Mesothelial cell of epicardium (in vitro differentiated cells): ENCODE measurements around the gene ARHGEF17. TPM values are rescaled to one million over a fixed set of nuclear protein-coding genes. Genes with fewer than 3 reads are reported as not detected.

ENCODE experiments used
- DNase-seq, 2 experiments: peaks; one replicate each; pipeline ENCODE4 v3.0.0; 2021; ENCODE audit warnings: low spot score in 2 of 2; ENCODE audit not compliant: unreplicated experiment in 2 of 2
- H3K27ac Mint-ChIP-seq: 2 replicates; pipeline ENCODE4 v1.8.0; 2021; ENCODE audit warnings: mixed read lengths
- H3K27me3 Mint-ChIP-seq: 2 replicates; pipeline ENCODE4 v1.8.0; 2021; ENCODE audit warnings: low read depth, mixed read lengths
- H3K36me3 Mint-ChIP-seq: 2 replicates; pipeline ENCODE4 v1.8.0; 2021; ENCODE audit warnings: mixed read lengths
- H3K4me1 Mint-ChIP-seq: 2 replicates; pipeline ENCODE4 v1.8.0; 2021; ENCODE audit warnings: mixed read lengths
- H3K4me3 Mint-ChIP-seq: 2 replicates; pipeline ENCODE4 v1.8.0; 2021; ENCODE audit warnings: mild to moderate bottlenecking, moderate library complexity, mixed read lengths
- H3K9me3 Mint-ChIP-seq: 2 replicates; pipeline ENCODE4 v1.8.0; 2021; ENCODE audit warnings: mixed read lengths
- CTCF ChIP-seq: fragments of 200-600 bp; sonication (generic); IDR thresholded peaks from one replicate; pipeline ENCODE4 v1.5.0; 2021; ENCODE audit warnings: antibody characterized with exemption; ENCODE audit not compliant: unreplicated experiment
- total RNA-seq: library from RNA; stranded (reverse); gene quantifications from 3 replicates; pipeline ENCODE4 v1.2.1, GENCODE V29; 2021

ARHGEF17 gene
- total RNA-seq, 1 donor from 2014 or later, result 150 TPM

- Mint-ChIP-seq H3K9me3 (no peaks in the 10 kb centered on the region), H3K27me3 (no peaks in the 10 kb centered on the region), H3K4me3 (no peak overlapping the region), H3K4me1 (no peaks in the 10 kb centered on the region), H3K36me3 (no peaks in the 10 kb centered on the region), H3K27ac (no peak overlapping the region)
- TF ChIP-seq CTCF, result no peak
- DNase-seq, result no peak
Observed at GRCh38 chr11:73398132-73398526, 90.1 kb downstream of the ARHGEF17 start.

- Mint-ChIP-seq H3K9me3 (no peaks in the 10 kb centered on the region), H3K27ac (no peak overlapping the region), H3K36me3 (no peaks in the 10 kb centered on the region), H3K27me3 (no peaks in the 10 kb centered on the region), H3K4me1 (no peaks in the 10 kb centered on the region), H3K4me3 (no peak overlapping the region)
- DNase-seq, result no peak
- TF ChIP-seq CTCF, result no peak
Observed at GRCh38 chr11:73398721-73399120, 90.6 kb downstream of the ARHGEF17 start.

- no peak overlapping the region for H3K27ac Mint-ChIP-seq
- H3K4me1 Mint-ChIP-seq, result no peaks in the 10 kb centered on the region
- no peaks in the 10 kb centered on the region for H3K36me3 Mint-ChIP-seq
- no peak for DNase-seq
- H3K9me3 Mint-ChIP-seq, result no peaks in the 10 kb centered on the region
- no peaks in the 10 kb centered on the region for H3K27me3 Mint-ChIP-seq
- H3K4me3 Mint-ChIP-seq, result no peak overlapping the region
- no peak for TF ChIP-seq CTCF
Observed at GRCh38 chr11:73399159-73399590, 91.1 kb downstream of the ARHGEF17 start.

- H3K4me3 Mint-ChIP-seq, result no peak overlapping the region
- peak overlapping the region; percentile 26 for H3K27ac Mint-ChIP-seq
- TF ChIP-seq CTCF, result no peak
- H3K27me3 Mint-ChIP-seq, result no peaks in the 10 kb centered on the region
- DNase-seq, result no peak
- H3K4me1 Mint-ChIP-seq, result no peaks in the 10 kb centered on the region
- no peaks in the 10 kb centered on the region for H3K9me3 Mint-ChIP-seq
- no peaks in the 10 kb centered on the region for H3K36me3 Mint-ChIP-seq
Observed at GRCh38 chr11:73399636-73400035, 91.6 kb downstream of the ARHGEF17 start.

- no peak overlapping the region for H3K27ac Mint-ChIP-seq
- H3K4me3 Mint-ChIP-seq, result no peak overlapping the region
- no peak for DNase-seq
- H3K27me3 Mint-ChIP-seq, result no peaks in the 10 kb centered on the region
- no peak for TF ChIP-seq CTCF
- H3K36me3 Mint-ChIP-seq, result no peaks in the 10 kb centered on the region
- H3K4me1 Mint-ChIP-seq, result peaks cover 2% of the 10 kb centered on the region
- H3K9me3 Mint-ChIP-seq, result no peaks in the 10 kb centered on the region
Observed at GRCh38 chr11:73400293-73400692, 92.2 kb downstream of the ARHGEF17 start.

GRCh38 chr11:73401217-73401923, 93.3 kb downstream of the ARHGEF17 start:
- H3K27me3 Mint-ChIP-seq, result no peaks in the 10 kb centered on the region

More at GRCh38 chr11:73401217-73401923, 93.3 kb downstream of the ARHGEF17 start:
- Mint-ChIP-seq H3K4me1 (peaks cover 2% of the 10 kb centered on the region), H3K4me3 (no peak overlapping the region), H3K9me3 (no peaks in the 10 kb centered on the region), H3K36me3 (no peaks in the 10 kb centered on the region), H3K27ac (no peak overlapping the region)
- no peak for DNase-seq
- TF ChIP-seq CTCF, result no peak
